Endothelial cell of umbilical vein (primary cell): ENCODE measurements around the gene NONO. TPM values are rescaled to one million over a fixed set of nuclear protein-coding genes. Genes with fewer than 3 reads are reported as not detected.

Experiments
- BruUV-seq: library from RNA; stranded (reverse); fragments of 400-500 nt; replicated peaks from 2 replicates; lab custom pipeline; 2021; lab: Mats Ljungman, UMichigan
- CTCF ChIA-PET: fragments of 300-600, 350-600 bp; sonication (Branson Sonifier 250); formaldehyde crosslinking; loops from one replicate; lab custom pipeline; 2021; ENCODE audit warnings: antibody characterized with exemption, inconsistent platforms; lab: Charles Lee
- POLR2A ChIA-PET: fragments of 300-600, 350-600 bp; sonication (Branson Sonifier 250); formaldehyde crosslinking; loops from one replicate; lab custom pipeline; 2021; ENCODE audit warnings: antibody characterized with exemption, inconsistent platforms; lab: Charles Lee
- DNase-seq: peaks from one replicate; pipeline ENCODE4 v3.0.0-alpha.2; 2011; ENCODE audit warnings: low read depth, low spot score
- FAIRE-seq: peaks from 2 replicates; lab custom pipeline; 2011; peaks lifted over from hg19 to GRCh38; lab: Jason Lieb, UNC
- H2AFZ ChIP-seq: 2 replicates; pipeline ENCODE4 v1.6.0; 2012; ENCODE audit warnings: low read depth, low read length, control low read depth, inconsistent platforms
- H3K27ac ChIP-seq: 2 replicates; pipeline ENCODE4 v1.5.1; 2011; ENCODE audit warnings: low read depth, mild to moderate bottlenecking, control low read depth, low read length, moderate library complexity; ENCODE audit not compliant: insufficient read depth
- H3K27me3 ChIP-seq, 2 experiments: 2 replicates each; pipeline versions ENCODE4 v1.6.0 to v1.6.1; 2011; ENCODE audit warnings: low read length in 2 of 2, mixed read lengths in 1 of 2; ENCODE audit not compliant: control insufficient read depth in 2 of 2, insufficient read depth in 2 of 2
- H3K36me3 ChIP-seq, 2 experiments: 2 replicates in 1 of 2; 3 replicates in 1 of 2; pipeline ENCODE4 v1.5.1; 2011; ENCODE audit warnings: low read length in 2 of 2, mild to moderate bottlenecking in 1 of 2, moderate library complexity in 1 of 2; ENCODE audit not compliant: control insufficient read depth in 2 of 2, insufficient read depth in 2 of 2; ENCODE audit errors: extremely low read depth in 1 of 2
- H3K4me1 ChIP-seq: 3 replicates; pipeline ENCODE4 v1.5.1; 2011; ENCODE audit warnings: mild to moderate bottlenecking, low read length; ENCODE audit not compliant: control insufficient read depth, insufficient read depth; ENCODE audit errors: extremely low read depth
- H3K4me2 ChIP-seq: 2 replicates; pipeline ENCODE4 v1.6.1; 2011; ENCODE audit warnings: low read length, control low read depth, mixed read lengths; ENCODE audit not compliant: insufficient read depth
- H3K4me3 ChIP-seq, 3 experiments: fragments of 200-600 bp in 1 of 3; sonication (generic), shearing (Covaris generic) in 1 of 3; replicated peaks in 1 of 3; 2 replicates each; pipeline ENCODE4 v1.5.1; 2011 to 2016; ENCODE audit warnings: control low read depth in 3 of 3, low read length in 3 of 3, mild to moderate bottlenecking in 2 of 3, inconsistent platforms in 1 of 3, low read depth in 1 of 3, moderate library complexity in 1 of 3; ENCODE audit not compliant: insufficient read depth in 1 of 3
- H3K79me2 ChIP-seq: 2 replicates; pipeline ENCODE4 v1.6.0; 2012; ENCODE audit warnings: low read length, inconsistent platforms; ENCODE audit not compliant: control insufficient read depth, insufficient read depth
- H3K9ac ChIP-seq: replicated peaks from 2 replicates; pipeline ENCODE3; 2011; ENCODE audit warnings: low read length, control low read depth; ENCODE audit not compliant: insufficient read depth; ENCODE audit errors: extremely low read depth
- H3K9me1 ChIP-seq: replicated peaks from 3 replicates; pipeline ENCODE4 v1.6.0; 2011; ENCODE audit warnings: mild to moderate bottlenecking, low read length; ENCODE audit not compliant: control insufficient read depth, insufficient read depth; ENCODE audit errors: extremely low read depth
- H3K9me3 ChIP-seq: replicated peaks from 2 replicates; pipeline ENCODE4 v1.5.1; 2012; ENCODE audit warnings: low read length, inconsistent platforms; ENCODE audit not compliant: control insufficient read depth, insufficient read depth
- H4K20me1 ChIP-seq: replicated peaks from 2 replicates; pipeline ENCODE3; 2011; ENCODE audit warnings: mild to moderate bottlenecking, low read length; ENCODE audit not compliant: control insufficient read depth, insufficient read depth; ENCODE audit errors: extremely low read depth
- EZH2 ChIP-seq: IDR thresholded peaks from 2 replicates; pipeline ENCODE4 v1.6.1; 2012; ENCODE audit warnings: borderline replicate concordance, low read depth, mild to moderate bottlenecking, moderate library complexity, low read length, inconsistent platforms; ENCODE audit not compliant: severe bottlenecking
- FOS ChIP-seq: IDR thresholded peaks from 2 replicates; pipeline ENCODE4 v1.6.1; 2011; ENCODE audit warnings: mild to moderate bottlenecking, low read length, moderate library complexity, borderline replicate concordance; ENCODE audit not compliant: insufficient read depth
- GATA2 ChIP-seq: IDR thresholded peaks from 2 replicates; pipeline ENCODE4 v1.7.0; 2011; ENCODE audit warnings: low read depth, mild to moderate bottlenecking, moderate library complexity, mixed read lengths, low read length; ENCODE audit not compliant: insufficient read length, insufficient read depth
- JUN ChIP-seq: IDR thresholded peaks from 2 replicates; pipeline ENCODE4 v1.6.1; 2011; ENCODE audit warnings: borderline replicate concordance, low read depth; ENCODE audit not compliant: insufficient read length, insufficient read depth
- MAX ChIP-seq: IDR thresholded peaks from 2 replicates; pipeline ENCODE4 v1.6.1; 2011; ENCODE audit not compliant: insufficient read depth, insufficient read length
- MYC ChIP-seq: IDR thresholded peaks from one replicate; pipeline ENCODE4 v1.6.1; 2011; ENCODE audit warnings: mild to moderate bottlenecking, low read depth, low read length
- POLR2A ChIP-seq: IDR thresholded peaks from 2 replicates; pipeline ENCODE4 v1.6.1; 2012; ENCODE audit warnings: low read depth, mild to moderate bottlenecking, control low read depth, low read length
- POLR2AphosphoS5 ChIP-seq: IDR thresholded peaks from 2 replicates; pipeline ENCODE4 v1.6.1; 2012; ENCODE audit warnings: low read depth, mild to moderate bottlenecking, control low read depth, low read length, moderate library complexity; ENCODE audit not compliant: insufficient read depth
- dilution Hi-C: fragments of 300-500 bp; cut with MboI; formaldehyde crosslinking; loops from one replicate; pipeline ENCODE4 v1.15.0; 2019; ENCODE audit warnings: low sequenced_read_pairs; ENCODE audit not compliant: extremely low pct_ligation_motif_present
- intact Hi-C: fragments of 100-400 bp; cut with micrococcal nuclease; formaldehyde crosslinking; loops from one replicate; pipeline ENCODE4 v1.10.0; 2022
- polyA plus RNA-seq, 4 experiments: library from polyadenylated mRNA; depleted of rRNA in 3 of 4; stranded (reverse) in 3 of 4; unstranded in 1 of 4; fragments of >200 nt; gene quantifications; 2 replicates each; pipeline versions ENCODE4 v1.2.1 to v1.2.3, GENCODE V29; 2011 to 2012; ENCODE audit warnings: missing spikeins in 1 of 4
- total RNA-seq: library from RNA; stranded (reverse); gene quantifications from 2 replicates; pipeline ENCODE4 v1.2.3, GENCODE V29; 2021
- TF ChIP-seq, protein P1 (sequence below), 2 donors: IDR thresholded peaks; 1 replicate in 1 of 2; 2 replicates in 1 of 2; pipeline ENCODE4 v1.5.1; 2011; ENCODE audit warnings: low read length in 2 of 2, mild to moderate bottlenecking in 2 of 2, moderate library complexity in 2 of 2, control low read depth in 1 of 2, inconsistent platforms in 1 of 2, low read depth in 1 of 2; ENCODE audit not compliant: insufficient read depth in 1 of 2; ENCODE audit errors: extremely low read depth in 1 of 2

The NONO gene
- total and polyA plus RNA-seq, 2 donors (not counting 3 experiments of a cell fraction or from before 2014, with no cell fraction given) = 249 to 466 TPM

DNA sequence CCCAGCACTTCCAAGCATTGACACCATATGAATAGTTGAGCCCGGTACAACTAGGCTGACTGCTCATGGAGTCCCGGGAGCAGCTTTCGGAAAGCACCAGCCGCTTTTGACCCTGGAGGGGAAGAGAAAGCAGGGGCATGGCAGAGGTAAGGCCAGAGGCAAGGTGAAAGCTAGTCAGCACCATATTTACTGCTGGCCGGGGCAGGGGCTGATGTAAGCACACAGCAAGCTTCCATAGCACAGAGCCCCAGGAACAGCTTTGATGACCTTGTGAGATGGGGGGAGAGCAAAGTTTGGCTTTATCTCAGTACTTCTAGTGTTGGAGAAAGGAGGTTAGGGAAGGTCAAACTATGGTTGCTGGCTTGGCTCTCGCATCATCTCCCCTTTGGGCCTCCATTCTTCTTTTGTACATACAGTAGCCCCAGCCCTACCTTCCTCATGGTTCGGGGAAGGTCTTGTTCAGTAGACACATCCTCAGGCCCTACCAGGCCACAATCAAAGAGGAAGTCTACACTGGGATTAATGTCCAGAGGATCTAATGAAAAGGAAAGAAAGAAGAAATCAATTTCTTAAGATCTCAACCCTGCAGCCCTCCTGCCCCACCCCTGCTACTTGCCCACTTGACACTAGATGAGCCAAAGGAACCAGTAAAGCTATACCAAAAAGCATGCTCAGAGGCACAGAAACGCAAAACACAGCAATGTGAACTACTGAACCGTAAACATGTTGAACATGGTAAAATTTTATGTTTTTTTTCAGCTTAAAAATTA, 38.9 kb upstream of the NONO start:
- CTCF ChIA-PET = no interaction called here
- intact Hi-C loops = no loop called here

DNA sequence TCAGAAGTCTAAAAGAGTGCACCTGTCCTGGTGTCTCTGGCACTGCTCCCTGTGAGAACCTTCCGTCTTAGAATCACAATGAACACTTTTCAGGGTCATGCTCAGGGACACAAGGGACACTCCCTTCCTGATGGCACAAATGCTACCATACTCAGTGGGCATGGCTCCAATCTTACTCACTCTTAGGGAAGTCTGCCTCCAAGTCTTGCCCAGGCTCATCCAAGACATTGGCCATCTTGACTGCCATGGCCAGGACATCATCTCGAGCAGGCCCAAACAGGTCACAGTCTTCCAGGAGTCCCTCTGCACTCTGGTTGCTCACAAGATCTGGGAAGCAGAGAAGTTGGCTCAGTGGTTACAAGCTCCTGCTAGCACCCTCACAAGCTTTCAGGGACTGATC, 38.3 kb upstream of the NONO start:
- H4K20me1 ChIP-seq = no peaks in the 10 kb centered on the region
- no peaks in the 10 kb centered on the region for H3K9me1 ChIP-seq
- no peak overlapping the region for H2AFZ ChIP-seq
- H3K4me1 ChIP-seq = no peaks in the 10 kb centered on the region
- no TSS peak for BruUV-seq
- H3K4me2 ChIP-seq = no peak overlapping the region
- intact Hi-C loops (no loop called here), dilution Hi-C loops (no loop called here)
- CTCF ChIA-PET = no interaction called here
- no peak overlapping the region for H3K4me3 ChIP-seq
- no peak overlapping the region for H3K9ac ChIP-seq
- H3K36me3 ChIP-seq = peaks cover 0 to 60% of the 10 kb centered on the region in 2 experiments
- H3K79me2 ChIP-seq = no peaks in the 10 kb centered on the region
- H3K27me3 ChIP-seq = no peaks in the 10 kb centered on the region
- TF ChIP-seq, protein P1, sequence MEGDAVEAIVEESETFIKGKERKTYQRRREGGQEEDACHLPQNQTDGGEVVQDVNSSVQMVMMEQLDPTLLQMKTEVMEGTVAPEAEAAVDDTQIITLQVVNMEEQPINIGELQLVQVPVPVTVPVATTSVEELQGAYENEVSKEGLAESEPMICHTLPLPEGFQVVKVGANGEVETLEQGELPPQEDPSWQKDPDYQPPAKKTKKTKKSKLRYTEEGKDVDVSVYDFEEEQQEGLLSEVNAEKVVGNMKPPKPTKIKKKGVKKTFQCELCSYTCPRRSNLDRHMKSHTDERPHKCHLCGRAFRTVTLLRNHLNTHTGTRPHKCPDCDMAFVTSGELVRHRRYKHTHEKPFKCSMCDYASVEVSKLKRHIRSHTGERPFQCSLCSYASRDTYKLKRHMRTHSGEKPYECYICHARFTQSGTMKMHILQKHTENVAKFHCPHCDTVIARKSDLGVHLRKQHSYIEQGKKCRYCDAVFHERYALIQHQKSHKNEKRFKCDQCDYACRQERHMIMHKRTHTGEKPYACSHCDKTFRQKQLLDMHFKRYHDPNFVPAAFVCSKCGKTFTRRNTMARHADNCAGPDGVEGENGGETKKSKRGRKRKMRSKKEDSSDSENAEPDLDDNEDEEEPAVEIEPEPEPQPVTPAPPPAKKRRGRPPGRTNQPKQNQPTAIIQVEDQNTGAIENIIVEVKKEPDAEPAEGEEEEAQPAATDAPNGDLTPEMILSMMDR (IDR thresholded peaks at IDR 0.05; ENCODE audit: extremely low read depth in 1 of 2, insufficient read depth in 1 of 2, low read depth in 1 of 2, low read length in 2 of 2) = no peak
- TF ChIP-seq POLR2A (no peak), GATA2 (no peak), JUN (no peak), FOS (no peak), MAX (no peak), EZH2 (no peak), MYC (no peak), POLR2AphosphoS5 (no peak)
- POLR2A ChIA-PET = interaction anchor here (0.6 kb wide), 1 partner anchor 9 kb away, joined by 7 read pairs; no protein-coding TSS in a partner anchor
- DNase-seq = no peak
- H3K27ac ChIP-seq = no peak overlapping the region
- no peaks in the 10 kb centered on the region for H3K9me3 ChIP-seq
- no peak for FAIRE-seq

More for the DNA sequence above, 38.9 kb upstream of the NONO start:
- Histone ChIP-seq H3K27me3 (no peaks in the 10 kb centered on the region), H3K4me3 (no peak overlapping the region), H3K4me1 (no peaks in the 10 kb centered on the region), H3K36me3 (peaks cover 0 to 59% of the 10 kb centered on the region in 2 experiments), H3K9ac (no peak overlapping the region), H3K79me2 (no peaks in the 10 kb centered on the region), H3K9me3 (no peaks in the 10 kb centered on the region), H3K27ac (no peak overlapping the region), H3K9me1 (no peaks in the 10 kb centered on the region), H2AFZ (no peak overlapping the region), H3K4me2 (no peak overlapping the region), H4K20me1 (no peaks in the 10 kb centered on the region)
- no TSS peak for BruUV-seq
- TF ChIP-seq GATA2 = no peak
- dilution Hi-C loops = no loop called here
- FAIRE-seq (no peak), DNase-seq (no peak)
- POLR2A ChIA-PET = no interaction called here
